Stomach (tissue), 9 donors: ENCODE measurements around the gene DYDC1. TPM values are rescaled to one million over a fixed set of nuclear protein-coding genes. Genes with fewer than 3 reads are reported as not detected.

Experiments used
- DNase-seq, 2 donors: peaks; one replicate each; pipeline versions ENCODE4 v3.0.0 to v3.0.0-alpha.2; 2013 to 2019
- H3K27ac ChIP-seq, 5 donors: fragments of 200-600 bp in 4 of 5; sonication (generic) in 4 of 5; one replicate each; pipeline ENCODE4 v1.5.1; 2013 to 2019; ENCODE audit warnings: mild to moderate bottlenecking in 1 of 5, moderate library complexity in 1 of 5
- H3K27me3 ChIP-seq, 3 donors: fragments of 200-600 bp; sonication (generic); one replicate each; pipeline ENCODE4 v1.5.1; 2017 to 2019; ENCODE audit warnings: mixed run types in 1 of 3
- H3K36me3 ChIP-seq, 4 donors: fragments of 200-600 bp; sonication (generic); 1 replicate in 3 of 4; 2 replicates in 1 of 4; pipeline ENCODE4 v1.5.1; 2016 to 2019
- H3K4me1 ChIP-seq, 4 donors: fragments of 200-600 bp; sonication (generic); one replicate each; pipeline ENCODE4 v1.5.1; 2016 to 2019
- H3K4me3 ChIP-seq, 4 donors: fragments of 200-600 bp; sonication (generic) in 3 of 4; one replicate each; pipeline ENCODE4 v1.5.1; 2016 to 2019; ENCODE audit warnings: mild to moderate bottlenecking in 1 of 4
- H3K9me3 ChIP-seq, 4 donors: fragments of 200-600 bp; sonication (generic); one replicate each; pipeline ENCODE4 v1.5.1; 2016 to 2019
- CTCF ChIP-seq, 7 experiments: fragments of 450-650 bp in 4 of 7; fragments of 200-600 bp in 3 of 7; sonication (generic) in 3 of 7; IDR thresholded peaks; one replicate each; pipeline ENCODE4 v1.5.1; 2016 to 2019; ENCODE audit warnings: antibody characterized with exemption in 7 of 7, control low read depth in 2 of 7, mild to moderate bottlenecking in 1 of 7
- EP300 ChIP-seq: sonication (generic); formaldehyde crosslinking; IDR thresholded peaks from one replicate; pipeline ENCODE4 v1.6.1; 2017; ENCODE audit warnings: antibody characterized with exemption
- POLR2A ChIP-seq, 4 donors: fragments of 450-650 bp; IDR thresholded peaks; one replicate each; pipeline ENCODE4 v1.6.1; 2016; ENCODE audit warnings: antibody characterized with exemption in 4 of 4, control low read depth in 2 of 4, mild to moderate bottlenecking in 1 of 4, moderate library complexity in 1 of 4
- POLR2AphosphoS5 ChIP-seq, 3 donors: sonication (generic); formaldehyde crosslinking; IDR thresholded peaks; one replicate each; pipeline ENCODE4 v1.6.1; 2016; ENCODE audit warnings: antibody characterized with exemption in 3 of 3
- WGBS, 5 donors: extraction: QIAGEN DNeasy Blood & Tissue Kit in 3 of 5; methylation state at CpG; one replicate each; pipeline versions ENCODE4 v1.1.5 to v1.1.7; 2013 to 2018; 5-methylcytosine and 5-hydroxymethylcytosine counted together
- intact Hi-C: fragments of 100-400 bp; cut with DNase I; formaldehyde crosslinking; loops from one replicate; pipeline ENCODE4 v1.15.1; 2023; ENCODE audit warnings: low total_unique reads
- polyA plus RNA-seq, 3 donors: library from polyadenylated mRNA; stranded (reverse); fragments of 200-250 nt; gene quantifications; one replicate each; pipeline ENCODE4 v1.2.3, GENCODE V29; 2013
- total RNA-seq, 5 donors: library from RNA; depleted of rRNA; stranded (reverse); fragments of >200 nt; gene quantifications; one replicate each; pipeline versions ENCODE4 v1.1.0 to v1.2.3, GENCODE V29; 2014 to 2016
- donor health status: healthy with polysubstance abuse.
- donor health status: Bipolar disorder and iron deficiency.
- donor health status: healthy.

The DYDC1 gene
- total and polyA plus RNA-seq, 8 donors: not detected

- H3K27ac ChIP-seq: no peak overlapping the region
- no peaks in the 10 kb centered on the region for H3K36me3 ChIP-seq
- H3K4me1 ChIP-seq: no peaks in the 10 kb centered on the region
- DNase-seq: no peak
- intact Hi-C loops: no loop called here
- H3K4me3 ChIP-seq: no peak overlapping the region
- no peak for TF ChIP-seq POLR2A (IDR thresholded peaks at IDR 0.05)
- no peak for TF ChIP-seq CTCF (IDR thresholded peaks at IDR 0.05)
- TF ChIP-seq EP300: no peak
- TF ChIP-seq POLR2AphosphoS5 (IDR thresholded peaks at IDR 0.05): no peak
- no peaks in the 10 kb centered on the region for H3K27me3 ChIP-seq
- H3K9me3 ChIP-seq: peaks cover 0 to 3% (median 0%) of the 10 kb centered on the region in 4 donors
Observed at GRCh38 chr10:80320377-80320776, 36.2 kb downstream of the DYDC1 start.

- Histone ChIP-seq H3K27ac (no peak overlapping the region), H3K4me1 (no peaks in the 10 kb centered on the region), H3K4me3 (no peak overlapping the region), H3K9me3 (peaks cover 0 to 7% (median 0%) of the 10 kb centered on the region in 4 donors), H3K36me3 (no peaks in the 10 kb centered on the region), H3K27me3 (no peaks in the 10 kb centered on the region)
- intact Hi-C loops: no loop called here
- WGBS, 5 donors: 80 to 94% (median 92%) methylated on average over 2 of the region's 2 CpGs
- TF ChIP-seq CTCF (IDR thresholded peaks at IDR 0.05) (no peak), EP300 (no peak), POLR2A (IDR thresholded peaks at IDR 0.05) (no peak), POLR2AphosphoS5 (IDR thresholded peaks at IDR 0.05) (no peak)
- DNase-seq: no peak
Observed at GRCh38 chr10:80319725-80320290, 36.7 kb downstream of the DYDC1 start.

- Histone ChIP-seq H3K9me3 (peaks cover 0 to 7% (median 0%) of the 10 kb centered on the region in 4 donors), H3K4me1 (no peaks in the 10 kb centered on the region), H3K36me3 (no peaks in the 10 kb centered on the region), H3K27ac (no peak overlapping the region), H3K4me3 (no peak overlapping the region), H3K27me3 (no peaks in the 10 kb centered on the region)
- no peak for TF ChIP-seq CTCF (IDR thresholded peaks at IDR 0.05)
- WGBS, 5 donors: 46 to 77% (median 51%) methylated on average over 2 of the region's 2 CpGs
- intact Hi-C loops: no loop called here
- DNase-seq: no peak
Observed at GRCh38 chr10:80319318-80319717, 37.2 kb downstream of the DYDC1 start.

- DNase-seq: no peak
- Histone ChIP-seq H3K27ac (no peak overlapping the region), H3K27me3 (no peaks in the 10 kb centered on the region), H3K4me3 (no peak overlapping the region), H3K9me3 (peaks cover 0 to 7% (median 0%) of the 10 kb centered on the region in 4 donors), H3K36me3 (no peaks in the 10 kb centered on the region), H3K4me1 (no peaks in the 10 kb centered on the region)
- intact Hi-C loops: no loop called here
- TF ChIP-seq POLR2A (IDR thresholded peaks at IDR 0.05) (no peak), EP300 (no peak), CTCF (IDR thresholded peaks at IDR 0.05) (no peak), POLR2AphosphoS5 (IDR thresholded peaks at IDR 0.05) (no peak)
Observed at GRCh38 chr10:80318742-80319141, 37.8 kb downstream of the DYDC1 start.
